Gastroesophageal sphincter (tissue), 3 donors: ENCODE data around the gene UPB1.

ENCODE experiments used
- EP300 ChIP-seq: sonication (generic); formaldehyde crosslinking; IDR thresholded peaks from one replicate; pipeline ENCODE4 v1.6.1; 2017; ENCODE audit warnings: antibody characterized with exemption, mild to moderate bottlenecking
- TF ChIP-seq, protein P1 (sequence below), 4 experiments: fragments of 200-600 bp in 2 of 4; fragments of 450-650 bp in 2 of 4; sonication (generic) in 1 of 4; IDR thresholded peaks; one replicate each; pipeline ENCODE4 v1.5.1; 2017 to 2019; ENCODE audit warnings: antibody characterized with exemption in 4 of 4, mild to moderate bottlenecking in 2 of 4, moderate library complexity in 2 of 4

- TF ChIP-seq, protein P1, sequence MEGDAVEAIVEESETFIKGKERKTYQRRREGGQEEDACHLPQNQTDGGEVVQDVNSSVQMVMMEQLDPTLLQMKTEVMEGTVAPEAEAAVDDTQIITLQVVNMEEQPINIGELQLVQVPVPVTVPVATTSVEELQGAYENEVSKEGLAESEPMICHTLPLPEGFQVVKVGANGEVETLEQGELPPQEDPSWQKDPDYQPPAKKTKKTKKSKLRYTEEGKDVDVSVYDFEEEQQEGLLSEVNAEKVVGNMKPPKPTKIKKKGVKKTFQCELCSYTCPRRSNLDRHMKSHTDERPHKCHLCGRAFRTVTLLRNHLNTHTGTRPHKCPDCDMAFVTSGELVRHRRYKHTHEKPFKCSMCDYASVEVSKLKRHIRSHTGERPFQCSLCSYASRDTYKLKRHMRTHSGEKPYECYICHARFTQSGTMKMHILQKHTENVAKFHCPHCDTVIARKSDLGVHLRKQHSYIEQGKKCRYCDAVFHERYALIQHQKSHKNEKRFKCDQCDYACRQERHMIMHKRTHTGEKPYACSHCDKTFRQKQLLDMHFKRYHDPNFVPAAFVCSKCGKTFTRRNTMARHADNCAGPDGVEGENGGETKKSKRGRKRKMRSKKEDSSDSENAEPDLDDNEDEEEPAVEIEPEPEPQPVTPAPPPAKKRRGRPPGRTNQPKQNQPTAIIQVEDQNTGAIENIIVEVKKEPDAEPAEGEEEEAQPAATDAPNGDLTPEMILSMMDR (IDR thresholded peaks at IDR 0.05): no peak
- no peak for TF ChIP-seq EP300
Measured at GRCh38 chr22:24482575-24482974, 12.6 kb upstream of the UPB1 start.
